D721Med (cell line): ENCODE results near the gene LYPD4.

Experiments used
- DNase-seq: peaks from one replicate; pipeline ENCODE4 v3.0.0; 2011; ENCODE audit warnings: low spot score; ENCODE audit not compliant: insufficient read length
- FAIRE-seq: peaks from 2 replicates; lab custom pipeline; 2011; peaks lifted over from hg19 to GRCh38; lab: Jason Lieb, UNC
- TF ChIP-seq, protein P1 (sequence below): IDR thresholded peaks from 2 replicates; pipeline ENCODE4 v1.5.1; 2012; ENCODE audit warnings: mild to moderate bottlenecking, control low read depth; ENCODE audit not compliant: insufficient read depth; ENCODE audit errors: missing control alignments

Gene LYPD4

GRCh38 chr19:41871573-41872383 lies 27.3 kb upstream of the LYPD4 start:
- DNase-seq, result no peak
- TF ChIP-seq, protein P1, sequence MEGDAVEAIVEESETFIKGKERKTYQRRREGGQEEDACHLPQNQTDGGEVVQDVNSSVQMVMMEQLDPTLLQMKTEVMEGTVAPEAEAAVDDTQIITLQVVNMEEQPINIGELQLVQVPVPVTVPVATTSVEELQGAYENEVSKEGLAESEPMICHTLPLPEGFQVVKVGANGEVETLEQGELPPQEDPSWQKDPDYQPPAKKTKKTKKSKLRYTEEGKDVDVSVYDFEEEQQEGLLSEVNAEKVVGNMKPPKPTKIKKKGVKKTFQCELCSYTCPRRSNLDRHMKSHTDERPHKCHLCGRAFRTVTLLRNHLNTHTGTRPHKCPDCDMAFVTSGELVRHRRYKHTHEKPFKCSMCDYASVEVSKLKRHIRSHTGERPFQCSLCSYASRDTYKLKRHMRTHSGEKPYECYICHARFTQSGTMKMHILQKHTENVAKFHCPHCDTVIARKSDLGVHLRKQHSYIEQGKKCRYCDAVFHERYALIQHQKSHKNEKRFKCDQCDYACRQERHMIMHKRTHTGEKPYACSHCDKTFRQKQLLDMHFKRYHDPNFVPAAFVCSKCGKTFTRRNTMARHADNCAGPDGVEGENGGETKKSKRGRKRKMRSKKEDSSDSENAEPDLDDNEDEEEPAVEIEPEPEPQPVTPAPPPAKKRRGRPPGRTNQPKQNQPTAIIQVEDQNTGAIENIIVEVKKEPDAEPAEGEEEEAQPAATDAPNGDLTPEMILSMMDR, result no peak
- no peak for FAIRE-seq

- TF ChIP-seq, protein P1, result no peak
- DNase-seq (no peak), FAIRE-seq (no peak)
These were observed 26.0 kb upstream of the LYPD4 start for GRCh38 chr19:41870401-41870873.

DNA sequence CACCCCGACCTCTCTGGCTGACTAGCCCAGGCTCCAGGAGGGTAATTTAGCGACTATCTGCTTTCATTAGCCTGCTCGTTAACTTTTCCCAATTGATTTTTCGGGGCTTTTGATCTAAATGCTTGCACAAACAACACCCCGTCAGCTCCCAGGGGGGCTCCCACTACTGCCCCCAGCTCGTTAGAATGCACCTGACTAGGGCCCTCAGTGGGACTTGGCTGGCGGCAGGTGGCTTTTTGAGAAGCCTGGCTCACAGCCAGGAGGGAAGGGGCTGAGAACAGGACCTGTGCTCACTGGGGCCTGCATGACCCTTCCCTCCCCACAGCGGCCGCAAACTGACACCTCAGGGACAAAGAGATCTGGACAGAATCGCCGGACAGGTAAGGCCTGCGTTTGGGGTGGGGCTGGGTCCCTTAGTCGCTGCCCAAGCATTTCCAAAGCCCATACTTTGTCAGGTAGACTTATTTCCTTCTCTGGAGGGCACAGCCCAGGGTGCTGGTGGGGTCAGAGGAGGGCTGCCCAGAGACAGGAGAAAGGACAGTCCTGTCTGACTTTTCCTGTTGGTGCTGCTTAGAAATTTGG lies 25.0 kb upstream of the LYPD4 start:
- TF ChIP-seq, protein P1, result no peak
- no peak for FAIRE-seq
- DNase-seq, result no peak

DNA sequence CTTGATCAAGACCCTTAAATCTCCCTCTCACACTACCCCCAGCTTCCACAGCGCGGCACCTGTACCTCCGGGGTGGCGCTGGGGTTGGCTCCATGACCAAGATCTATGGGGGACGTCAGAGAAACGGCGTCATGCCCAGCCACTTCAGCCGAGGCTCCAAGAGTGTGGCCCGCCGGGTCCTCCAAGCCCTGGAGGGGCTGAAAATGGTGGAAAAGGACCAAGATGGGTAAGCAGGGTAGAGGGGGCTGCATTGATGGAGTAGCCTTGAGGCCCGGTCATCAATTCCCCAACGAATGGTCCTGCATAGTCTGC lies 24.5 kb upstream of the LYPD4 start:
- FAIRE-seq (no peak), DNase-seq (no peak)
- TF ChIP-seq, protein P1, result no peak

- DNase-seq (no peak), FAIRE-seq (no peak)
- TF ChIP-seq, protein P1, result no peak
These were observed 23.9 kb upstream of the LYPD4 start for GRCh38 chr19:41868120-41868988.

DNA sequence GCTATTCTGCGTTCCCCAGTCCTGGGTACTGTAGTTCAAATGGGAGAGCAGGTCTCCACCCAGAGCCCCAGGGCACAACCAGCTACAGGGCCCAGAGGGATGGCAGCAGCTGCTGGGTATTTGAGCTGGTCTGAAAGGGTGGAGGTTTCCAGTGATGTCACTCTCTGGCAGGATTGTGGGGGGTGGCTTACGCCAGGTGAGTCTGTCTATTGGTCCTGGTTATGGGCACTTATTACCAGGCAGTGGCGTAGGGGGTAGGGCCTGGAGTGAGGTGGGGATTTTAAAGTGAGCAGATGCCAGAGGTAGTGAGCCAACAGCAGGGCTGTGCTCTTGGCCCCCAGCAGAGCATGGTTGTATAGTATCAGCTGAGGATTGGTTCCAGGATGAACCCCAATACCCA lies 21.8 kb upstream of the LYPD4 start:
- TF ChIP-seq, protein P1, result no peak
- FAIRE-seq (no peak), DNase-seq (no peak)
